SK-MEL-5 (cell line): ENCODE results near the gene TOM1L2. TPM values are rescaled to one million over a fixed set of nuclear protein-coding genes. Genes with fewer than 3 reads are reported as not detected.
"Not testable (repeated sequence)": the region's sequence is repeated elsewhere in the genome, so short reads cannot be mapped to it uniquely, and the experiment has no call there.

Experiments used
- DNase-seq: peaks from one replicate; pipeline ENCODE4 v3.0.0-alpha.2; 2016; ENCODE audit warnings: low read depth, low spot score
- in situ Hi-C: cut with HindIII; loops from 2 replicates; pipeline ENCODE4 v1.10.0; 2016; ENCODE audit warnings: low sequenced_read_pairs, high pct_unique_total_duplicates, low pct_unique_long_range_greater_than_20kb
- total RNA-seq: library from RNA; depleted of rRNA; stranded (reverse); fragments of >200 nt; shearing (Covaris generic); gene quantifications from 2 replicates; pipeline ENCODE4 v1.2.3, GENCODE V29; 2014

TOM1L2 gene
- total RNA-seq, 1 experiment from 2014 or later = 7.7 TPM

GRCh38 chr17:17957584-17957916, 14.7 kb downstream of the TOM1L2 start:
- in situ Hi-C loops = no loop called here

GRCh38 chr17:17955790-17956341, 16.3 kb downstream of the TOM1L2 start:
- in situ Hi-C loops, DNase-seq: not testable (repeated sequence)

More at GRCh38 chr17:17957584-17957916, 14.7 kb downstream of the TOM1L2 start:
- DNase-seq = no peak

- in situ Hi-C loops = no loop called here
- no peak for DNase-seq
These were observed 18.1 kb downstream of the TOM1L2 start for GRCh38 chr17:17954079-17954478.

- in situ Hi-C loops = no loop called here
- DNase-seq = no peak
These were observed 19.5 kb downstream of the TOM1L2 start for GRCh38 chr17:17952691-17953090.

- no peak for DNase-seq
- in situ Hi-C loops = no loop called here
These were observed 20.7 kb downstream of the TOM1L2 start for GRCh38 chr17:17951524-17951923.

- no peak for DNase-seq
- in situ Hi-C loops = no loop called here
These were observed 21.4 kb downstream of the TOM1L2 start for GRCh38 chr17:17950806-17951205.

- no peak for DNase-seq
- in situ Hi-C loops = no loop called here
These were observed 21.9 kb downstream of the TOM1L2 start for GRCh38 chr17:17950347-17950746.

GRCh38 chr17:17947966-17948365, 24.2 kb downstream of the TOM1L2 start:
- DNase-seq = no peak
- in situ Hi-C loops = no loop called here

- in situ Hi-C loops = no loop called here
- no peak for DNase-seq
These were observed 24.9 kb downstream of the TOM1L2 start for GRCh38 chr17:17947309-17947708.

GRCh38 chr17:17946093-17946492, 26.1 kb downstream of the TOM1L2 start:
- no peak for DNase-seq
- in situ Hi-C loops = no loop called here

GRCh38 chr17:17944743-17945142, 27.5 kb downstream of the TOM1L2 start:
- DNase-seq = no peak
- in situ Hi-C loops = no loop called here

GRCh38 chr17:17944242-17944641, 28.0 kb downstream of the TOM1L2 start:
- DNase-seq = no peak
- in situ Hi-C loops = no loop called here

GRCh38 chr17:17943281-17943984, 28.8 kb downstream of the TOM1L2 start:
- no peak for DNase-seq
- in situ Hi-C loops = no loop called here

GRCh38 chr17:17942846-17943245, 29.4 kb downstream of the TOM1L2 start:
- in situ Hi-C loops = no loop called here
- no peak for DNase-seq

GRCh38 chr17:17941015-17941414, 31.2 kb downstream of the TOM1L2 start:
- in situ Hi-C loops = no loop called here
- DNase-seq = no peak

GRCh38 chr17:17940441-17940911, 31.7 kb downstream of the TOM1L2 start:
- in situ Hi-C loops = no loop called here
- no peak for DNase-seq

- in situ Hi-C loops, DNase-seq: not testable (repeated sequence)
These were observed 32.3 kb downstream of the TOM1L2 start for GRCh38 chr17:17939941-17940340.

- DNase-seq = no peak
- in situ Hi-C loops = no loop called here
These were observed 33.7 kb downstream of the TOM1L2 start for GRCh38 chr17:17938388-17939107.

- in situ Hi-C loops = no loop called here
These were observed 34.2 kb downstream of the TOM1L2 start for GRCh38 chr17:17937958-17938357.

More at GRCh38 chr17:17937958-17938357, 34.2 kb downstream of the TOM1L2 start:
- no peak for DNase-seq
